ENCODE data around the gene SPG7.

SPG7 gene

DNA sequence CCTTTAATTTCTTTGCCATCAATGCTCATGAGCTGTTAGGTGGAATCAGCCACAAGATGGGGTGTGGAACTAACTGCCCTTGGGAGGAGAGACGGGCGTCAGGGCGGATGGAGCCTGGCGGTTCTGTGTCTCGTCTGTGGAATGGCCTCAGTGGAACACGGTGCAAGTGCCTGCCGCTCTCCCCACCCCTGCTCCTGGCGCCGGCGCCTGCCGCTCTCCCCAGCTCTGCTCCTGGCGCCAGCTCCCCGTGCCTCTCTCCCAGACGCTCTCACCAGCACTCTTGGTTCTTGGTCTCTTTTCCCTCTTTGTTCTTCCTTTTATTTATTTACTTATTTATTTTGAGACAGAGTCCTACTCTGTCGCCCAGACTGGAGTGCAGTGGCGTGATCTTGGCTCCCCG, 39.1 kb downstream of the SPG7 start:
- no peak for DNase-seq (ENCODE audit: low spot score)

GRCh38 chr16:89547860-89548259, 39.7 kb downstream of the SPG7 start:
- DNase-seq (ENCODE audit: low spot score) = no peak

GRCh38 chr16:89548344-89549006, 40.3 kb downstream of the SPG7 start:
- no peak for DNase-seq (ENCODE audit: low spot score)

DNA sequence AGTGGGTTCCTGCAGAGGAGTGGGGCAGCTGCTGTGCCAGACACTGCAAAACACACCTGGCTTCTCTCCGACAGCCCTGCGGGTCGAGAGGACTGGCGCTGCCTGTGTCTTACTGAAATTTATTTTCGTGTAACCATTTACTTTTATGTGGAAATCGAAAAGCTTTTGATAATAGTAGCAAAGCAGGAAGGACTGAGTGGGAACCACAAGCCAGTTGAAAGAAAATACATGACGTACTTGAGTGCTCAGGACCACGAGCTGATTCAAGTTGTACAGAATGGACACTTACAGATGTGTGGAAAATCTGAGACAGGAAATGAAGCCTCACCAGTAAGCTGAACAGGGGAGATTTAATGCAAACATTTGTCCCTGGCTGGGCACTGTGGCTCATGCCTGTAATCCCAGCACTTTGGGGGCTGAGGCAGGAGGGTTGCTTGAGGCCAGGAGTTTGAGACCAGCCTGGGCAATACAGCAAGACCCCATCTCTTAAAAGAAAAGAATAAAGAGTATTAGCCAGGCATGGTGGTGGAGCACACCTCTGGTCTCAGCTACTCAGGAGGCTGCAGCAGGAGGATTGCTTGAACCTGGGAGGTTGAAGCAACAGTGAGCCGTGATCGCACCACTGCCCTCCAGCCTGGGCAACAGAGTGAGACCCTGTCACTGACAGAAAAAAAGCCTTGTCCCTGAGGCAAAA, 41.0 kb downstream of the SPG7 start:
- no peak for DNase-seq (ENCODE audit: low spot score)

- DNase-seq (ENCODE audit: low spot score) = no peak
Observed at GRCh38 chr16:89550421-89551007, 42.3 kb downstream of the SPG7 start.

DNA sequence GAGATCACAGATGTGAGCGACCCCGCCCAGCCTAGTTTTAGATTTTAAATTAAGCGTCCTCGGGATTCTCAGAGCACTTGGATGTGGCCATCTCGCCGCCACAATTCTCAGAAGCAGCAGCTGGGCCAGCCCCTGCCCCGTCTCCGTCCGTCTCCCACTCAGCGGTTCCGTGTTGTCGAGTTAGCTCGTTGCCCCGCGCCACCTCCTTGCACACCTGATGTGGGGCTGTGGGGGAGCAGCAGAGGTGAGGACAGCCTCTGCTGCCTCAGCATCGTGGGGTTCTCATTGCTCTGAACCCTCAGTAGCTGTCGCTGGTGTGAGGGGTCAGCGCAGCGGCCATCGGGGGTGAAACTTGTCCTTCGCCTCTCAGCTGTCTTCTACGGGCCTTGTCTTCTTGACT, 44.1 kb downstream of the SPG7 start:
- DNase-seq (ENCODE audit: low spot score) = no peak

DNA sequence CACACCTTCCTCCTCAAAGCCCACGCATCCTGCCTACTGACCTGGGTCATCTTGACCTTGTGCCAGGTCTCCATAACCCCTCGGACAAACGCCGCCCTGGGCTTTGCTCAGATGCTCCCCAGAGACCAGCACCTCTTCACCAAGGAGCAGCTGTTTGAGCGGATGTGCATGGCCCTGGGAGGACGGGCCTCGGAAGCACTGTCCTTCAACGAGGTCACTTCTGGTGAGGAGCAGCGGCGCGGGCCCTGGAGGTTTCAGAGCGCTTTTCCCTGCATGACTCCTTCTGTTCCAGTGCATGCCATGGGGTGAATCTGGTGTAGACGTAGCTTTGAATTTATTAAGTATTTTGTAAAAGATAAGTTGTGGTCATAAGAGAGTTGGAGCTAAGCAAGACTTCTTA, 44.7 kb downstream of the SPG7 start:
- no peak for DNase-seq (ENCODE audit: low spot score)

DNA sequence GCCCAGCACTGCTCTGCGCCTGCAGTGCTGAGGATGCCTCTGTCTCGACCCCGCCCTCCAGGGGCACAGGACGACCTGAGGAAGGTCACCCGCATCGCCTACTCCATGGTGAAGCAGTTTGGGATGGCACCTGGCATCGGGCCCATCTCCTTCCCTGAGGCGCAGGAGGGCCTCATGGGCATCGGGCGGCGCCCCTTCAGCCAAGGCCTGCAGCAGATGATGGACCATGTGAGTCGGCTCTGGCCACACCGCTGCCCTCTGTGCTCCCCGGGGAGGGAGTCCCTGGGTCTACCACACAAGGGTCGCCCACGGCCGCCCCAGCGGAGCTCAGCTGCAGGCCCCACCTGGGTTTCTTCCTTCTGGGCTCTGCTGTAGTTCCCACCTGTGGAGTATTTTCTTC, 45.5 kb downstream of the SPG7 start:
- DNase-seq (ENCODE audit: low spot score) = no peak

DNA sequence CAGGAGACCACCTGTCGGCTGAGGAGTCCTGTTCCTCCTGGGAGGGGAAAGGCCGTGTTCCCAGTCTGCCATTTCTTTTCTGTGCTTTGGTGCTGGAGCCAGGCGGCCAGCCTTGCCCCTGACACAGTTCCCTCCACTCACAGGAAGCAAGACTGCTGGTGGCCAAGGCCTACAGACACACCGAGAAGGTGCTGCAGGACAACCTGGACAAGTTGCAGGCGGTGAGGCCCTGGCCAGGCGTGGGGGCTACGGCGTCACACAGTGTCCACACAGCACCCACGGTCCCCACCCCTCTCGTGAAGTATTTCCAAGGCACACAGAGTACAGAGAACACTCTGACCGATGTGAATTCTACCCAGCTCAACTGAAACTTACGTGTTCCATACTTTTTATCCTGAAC, 46.1 kb downstream of the SPG7 start:
- DNase-seq (ENCODE audit: low spot score) = no peak

DNA sequence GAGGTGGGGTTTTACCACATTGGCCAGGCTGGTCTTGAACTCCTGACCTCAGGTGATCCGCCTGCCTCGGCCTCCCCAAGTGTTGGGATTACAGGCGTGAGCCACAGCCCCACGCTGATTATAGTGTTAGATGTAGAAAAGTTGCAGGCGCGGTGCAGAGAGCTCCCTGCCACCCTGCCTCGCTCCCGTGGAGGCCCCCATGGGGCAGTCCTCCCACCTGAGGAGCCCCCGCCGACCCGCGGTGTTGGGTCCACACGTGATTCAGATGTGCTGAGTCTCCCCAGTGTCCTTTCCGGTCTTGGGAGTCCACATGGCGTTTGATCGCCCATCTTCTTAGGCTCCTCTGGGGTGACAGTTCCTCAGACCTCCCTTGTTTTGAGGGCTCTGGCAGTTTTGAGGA, 47.1 kb downstream of the SPG7 start:
- no peak for DNase-seq (ENCODE audit: low spot score)

GRCh38 chr16:89555780-89556179, 47.6 kb downstream of the SPG7 start:
- DNase-seq (ENCODE audit: low spot score) = no peak

DNA sequence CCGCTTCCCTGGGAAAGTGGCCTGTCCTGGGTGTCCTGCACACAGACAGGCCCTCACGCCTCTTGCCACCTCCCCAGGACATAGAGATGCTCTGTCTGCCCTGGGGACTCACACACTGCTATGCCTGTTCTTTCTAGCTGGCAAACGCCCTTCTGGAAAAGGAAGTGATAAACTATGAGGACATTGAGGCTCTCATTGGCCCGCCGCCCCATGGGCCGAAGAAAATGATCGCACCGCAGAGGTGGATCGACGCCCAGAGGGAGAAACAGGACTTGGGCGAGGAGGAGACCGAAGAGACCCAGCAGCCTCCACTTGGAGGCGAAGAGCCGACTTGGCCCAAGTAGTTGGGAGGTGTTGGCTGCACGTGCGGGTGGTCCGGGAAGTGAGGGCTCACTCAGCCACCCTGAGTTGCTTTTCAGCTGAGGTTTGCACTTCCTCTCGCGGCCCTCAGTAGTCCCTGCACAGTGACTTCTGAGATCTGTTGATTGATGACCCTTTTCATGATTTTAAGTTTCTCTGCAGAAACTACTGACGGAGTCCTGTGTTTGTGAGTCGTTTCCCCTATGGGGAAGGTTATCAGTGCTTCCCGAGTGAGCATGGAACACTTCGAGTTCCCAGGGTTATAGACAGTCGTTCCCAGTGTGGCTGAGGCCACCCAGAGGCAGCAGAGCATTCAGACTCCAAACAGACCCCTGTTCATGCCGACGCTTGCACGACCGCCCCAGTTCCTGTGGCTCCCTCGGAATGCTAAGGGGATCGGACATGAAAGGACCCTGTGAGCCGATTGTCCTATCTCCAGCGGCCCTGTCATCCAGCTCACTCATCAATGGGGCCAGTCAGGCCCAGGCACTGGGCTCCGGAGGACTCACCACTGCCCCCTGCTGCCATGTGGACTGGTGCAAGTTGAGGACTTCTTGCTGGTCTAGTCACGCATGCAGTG, 48.8 kb downstream of the SPG7 start:
- DNase-seq (ENCODE audit: low spot score) = peak; percentile 80

DNA sequence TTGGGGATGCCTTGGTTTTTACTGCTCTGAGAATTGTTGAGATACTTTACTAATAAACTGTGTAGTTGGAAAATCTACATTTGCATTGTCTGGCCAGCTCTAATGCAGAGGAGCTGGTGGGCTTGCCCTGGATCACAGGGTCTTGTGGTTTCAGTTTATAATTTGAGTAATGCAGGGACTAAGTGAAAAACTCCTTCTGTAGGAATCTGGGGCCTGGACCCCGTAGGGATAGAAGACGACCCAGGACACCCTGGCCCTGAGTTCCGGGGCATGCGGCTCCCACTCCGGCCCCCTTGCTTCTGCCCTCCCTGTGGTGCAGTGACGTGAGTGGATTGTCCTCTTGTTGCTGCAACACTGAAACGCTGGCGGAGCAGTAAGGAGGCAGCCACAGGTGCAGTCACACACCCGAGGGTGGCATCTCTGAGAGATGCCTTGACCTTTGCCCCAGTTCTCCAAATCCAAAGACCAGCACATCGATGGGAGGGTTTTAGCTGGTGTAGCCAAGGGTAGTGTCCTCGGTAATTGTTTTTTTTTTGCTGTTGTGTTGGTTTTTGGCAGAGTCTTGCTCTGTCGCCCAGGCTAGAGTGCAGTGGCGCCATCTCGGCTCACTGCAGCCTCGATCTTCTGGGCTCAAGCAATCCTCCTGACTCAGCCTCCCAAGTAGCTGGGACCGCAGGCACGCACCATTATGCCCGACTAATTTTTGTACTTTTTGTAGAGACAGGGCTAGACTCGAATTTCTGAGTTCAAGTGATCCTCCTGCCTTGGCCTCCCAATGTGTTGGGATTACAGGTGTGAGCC, 49.7 kb downstream of the SPG7 start:
- DNase-seq (ENCODE audit: low spot score) = no peak

- DNase-seq (ENCODE audit: low spot score) = peak; percentile 95
Observed at GRCh38 chr16:89560378-89561141, 52.4 kb downstream of the SPG7 start, which contains the start of gene RPL13. Gene RPL13 (plus strand): TSS chr16:89560682. CDS start chr16:89560960, 278 bp downstream.

GRCh38 chr16:89561142-89561883, 53.1 kb downstream of the SPG7 start:
- DNase-seq (ENCODE audit: low spot score) = no peak

- DNase-seq (ENCODE audit: low spot score) = no peak
Observed at GRCh38 chr16:89561884-89562599, 53.8 kb downstream of the SPG7 start.

DNA sequence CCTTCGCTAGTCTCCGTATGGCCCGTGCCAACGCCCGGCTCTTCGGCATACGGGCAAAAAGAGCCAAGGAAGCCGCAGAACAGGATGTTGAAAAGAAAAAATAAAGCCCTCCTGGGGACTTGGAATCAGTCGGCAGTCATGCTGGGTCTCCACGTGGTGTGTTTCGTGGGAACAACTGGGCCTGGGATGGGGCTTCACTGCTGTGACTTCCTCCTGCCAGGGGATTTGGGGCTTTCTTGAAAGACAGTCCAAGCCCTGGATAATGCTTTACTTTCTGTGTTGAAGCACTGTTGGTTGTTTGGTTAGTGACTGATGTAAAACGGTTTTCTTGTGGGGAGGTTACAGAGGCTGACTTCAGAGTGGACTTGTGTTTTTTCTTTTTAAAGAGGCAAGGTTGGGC, 54.7 kb downstream of the SPG7 start:
- no peak for DNase-seq (ENCODE audit: low spot score)

- DNase-seq (ENCODE audit: low spot score) = no peak
Observed at GRCh38 chr16:89563639-89564392, 55.6 kb downstream of the SPG7 start.

Measured in left forelimb (tissue), 1 donor.